IMR-90 (cell line): ENCODE results near the gene TNP1. TPM values are rescaled to one million over a fixed set of nuclear protein-coding genes. Genes with fewer than 3 reads are reported as not detected.

Source experiments
- ATAC-seq: fragments of 200-7000 bp; cut with Tn5 transposase; 2 replicates; pipeline ENCODE4 v1.9.1; 2020; ENCODE audit warnings: low read depth, mild to moderate bottlenecking, moderate library complexity
- BruUV-seq: library from RNA; stranded (reverse); fragments of 400-500 nt; replicated peaks from 2 replicates; lab custom pipeline; 2021; lab: Mats Ljungman, UMichigan
- CTCF ChIA-PET: fragments of 300-600 bp; formaldehyde crosslinking; extraction: SDS; loops from one replicate; lab custom pipeline; 2021; ENCODE audit warnings: antibody characterized with exemption; lab: Yijun Ruan, JAX
- POLR2A ChIA-PET: fragments of 300-600 bp; sonication (Branson Sonifier 250); formaldehyde crosslinking; loops from one replicate; lab custom pipeline; 2022; ENCODE audit warnings: antibody characterized with exemption; ENCODE audit not compliant: unreplicated experiment; lab: Charles Lee
- DNase-seq: peaks from one replicate; pipeline ENCODE4 v3.0.0; 2013
- H2AFZ ChIP-seq: replicated peaks from 2 replicates; pipeline ENCODE3; 2013; ENCODE audit warnings: low read length, mild to moderate bottlenecking; ENCODE audit not compliant: poor library complexity
- H2AK5ac ChIP-seq: 2 replicates; pipeline ENCODE4 v1.6.1; 2013; ENCODE audit warnings: low read depth, low read length, inconsistent platforms
- H2AK9ac ChIP-seq: replicated peaks from 2 replicates; pipeline ENCODE3; 2013; ENCODE audit warnings: mild to moderate bottlenecking, low read depth, low read length, moderate library complexity; ENCODE audit not compliant: poor library complexity
- H2BK120ac ChIP-seq: 2 replicates; pipeline ENCODE4 v1.6.1; 2013; ENCODE audit warnings: low read depth, low read length, inconsistent platforms
- H2BK15ac ChIP-seq: 3 replicates; pipeline ENCODE4 v1.6.1; 2013; ENCODE audit warnings: low read depth, low read length, inconsistent platforms
- H2BK20ac ChIP-seq: 2 replicates; pipeline ENCODE4 v1.6.1; 2013; ENCODE audit warnings: low read depth, mild to moderate bottlenecking, inconsistent platforms, low read length, moderate library complexity
- H2BK5ac ChIP-seq: 2 replicates; pipeline ENCODE4 v1.6.1; 2013; ENCODE audit warnings: mild to moderate bottlenecking, low read depth, low read length, inconsistent platforms; ENCODE audit not compliant: poor library complexity, severe bottlenecking
- H3K14ac ChIP-seq: replicated peaks from 2 replicates; pipeline ENCODE4 v1.6.1; 2013; ENCODE audit warnings: low read depth, low read length, inconsistent platforms
- H3K18ac ChIP-seq: 2 replicates; pipeline ENCODE4 v1.6.1; 2013; ENCODE audit warnings: low read depth, low read length, control low read depth
- H3K23ac ChIP-seq: 2 replicates; pipeline ENCODE4 v1.6.1; 2013; ENCODE audit warnings: low read depth, low read length, inconsistent platforms
- H3K27ac ChIP-seq: 2 replicates; pipeline ENCODE4 v1.5.1; 2013; ENCODE audit warnings: mild to moderate bottlenecking, control low read depth, low read length; ENCODE audit not compliant: insufficient read depth
- H3K27me3 ChIP-seq: 2 replicates; pipeline ENCODE4 v1.6.1; 2013; ENCODE audit warnings: low read length; ENCODE audit not compliant: control insufficient read depth, insufficient read depth
- H3K36me3 ChIP-seq: 2 replicates; pipeline ENCODE4 v1.6.1; 2013; ENCODE audit warnings: low read length, mixed read lengths; ENCODE audit not compliant: control insufficient read depth, insufficient read depth
- H3K4ac ChIP-seq: 2 replicates; pipeline ENCODE4 v1.6.1; 2013; ENCODE audit warnings: low read depth, low read length, inconsistent platforms
- H3K4me1 ChIP-seq: 2 replicates; pipeline ENCODE4 v1.6.1; 2013; ENCODE audit warnings: low read length, mixed read lengths; ENCODE audit not compliant: control insufficient read depth, insufficient read depth
- H3K4me2 ChIP-seq: 2 replicates; pipeline ENCODE4 v1.6.1; 2013; ENCODE audit warnings: low read depth, mild to moderate bottlenecking, control low read depth, low read length, moderate library complexity
- H3K4me3 ChIP-seq: 2 replicates; pipeline ENCODE4 v1.5.1; 2013; ENCODE audit warnings: low read depth, mild to moderate bottlenecking, control low read depth, low read length, moderate library complexity; ENCODE audit not compliant: insufficient read depth
- H3K56ac ChIP-seq: 2 replicates; pipeline ENCODE4 v1.6.1; 2013; ENCODE audit warnings: low read length, inconsistent platforms; ENCODE audit not compliant: insufficient read depth; ENCODE audit errors: extremely low read depth
- H3K79me1 ChIP-seq, 2 experiments: 2 replicates each; pipeline ENCODE4 v1.6.1; 2013; ENCODE audit warnings: low read length in 2 of 2, inconsistent platforms in 1 of 2, low read depth in 1 of 2
- H3K9ac ChIP-seq: 2 replicates; pipeline ENCODE4 v1.6.1; 2013; ENCODE audit warnings: low read depth, low read length, control low read depth
- H3K9me1 ChIP-seq: 2 replicates; pipeline ENCODE4 v1.6.1; 2013; ENCODE audit warnings: low read length, inconsistent platforms; ENCODE audit not compliant: insufficient read depth
- H3K9me3 ChIP-seq: 2 replicates; pipeline ENCODE4 v1.6.1; 2013; ENCODE audit warnings: low read length; ENCODE audit not compliant: control insufficient read depth, insufficient read depth
- H4K20me1 ChIP-seq: 2 replicates; pipeline ENCODE4 v1.6.1; 2013; ENCODE audit warnings: low read length, inconsistent platforms; ENCODE audit not compliant: insufficient read depth
- H4K5ac ChIP-seq: 2 replicates; pipeline ENCODE4 v1.6.1; 2013; ENCODE audit warnings: mild to moderate bottlenecking, low read depth, low read length, control low read depth
- H4K8ac ChIP-seq, 2 experiments: 2 replicates each; pipeline ENCODE4 v1.6.1; 2013; ENCODE audit warnings: low read depth in 2 of 2, low read length in 2 of 2, control low read depth in 1 of 2, inconsistent platforms in 1 of 2
- H4K91ac ChIP-seq: 2 replicates; pipeline ENCODE4 v1.6.1; 2013; ENCODE audit warnings: low read depth, low read length, inconsistent platforms; ENCODE audit not compliant: insufficient read depth
- BHLHE40 ChIP-seq: fragments of 150-350 bp; IDR thresholded peaks from 2 replicates; pipeline ENCODE4 v1.6.1; 2016; ENCODE audit warnings: mild to moderate bottlenecking, low read depth, low read length
- CEBPB ChIP-seq: IDR thresholded peaks from 2 replicates; pipeline ENCODE4 v1.6.1; 2012; ENCODE audit warnings: low read depth, low read length, improper control_type of control experiment
- CHD1 ChIP-seq: IDR thresholded peaks from 2 replicates; pipeline ENCODE4 v1.6.1; 2012; ENCODE audit warnings: low read depth, low read length, improper control_type of control experiment
- CTCF ChIP-seq: conservative IDR thresholded peaks from 2 replicates; pipeline ENCODE4 v1.5.1; 2012; ENCODE audit warnings: mild to moderate bottlenecking, low read depth, low read length, improper control_type of control experiment
- ELK1 ChIP-seq: fragments of 150-350 bp; IDR thresholded peaks from 2 replicates; pipeline ENCODE4 v1.6.1; 2016; ENCODE audit warnings: low read depth, mild to moderate bottlenecking, low read length, moderate library complexity, borderline replicate concordance
- FOS ChIP-seq: fragments of 150-350 bp; IDR thresholded peaks from 2 replicates; pipeline ENCODE4 v1.6.1; 2016; ENCODE audit warnings: low read depth, low read length
- MAFK ChIP-seq: IDR thresholded peaks from 2 replicates; pipeline ENCODE4 v1.6.1; 2012; ENCODE audit warnings: low read depth, low read length, improper control_type of control experiment
- MAZ ChIP-seq: IDR thresholded peaks from 2 replicates; pipeline ENCODE4 v1.6.1; 2012; ENCODE audit warnings: low read depth, mild to moderate bottlenecking, low read length, improper control_type of control experiment, moderate library complexity, borderline replicate concordance
- MXI1 ChIP-seq: IDR thresholded peaks from 2 replicates; pipeline ENCODE4 v1.6.1; 2012; ENCODE audit warnings: low read depth, mild to moderate bottlenecking, low read length, moderate library complexity, borderline replicate concordance
- NFE2L2 ChIP-seq: fragments of 150-350 bp; IDR thresholded peaks from 2 replicates; pipeline ENCODE4 v1.6.1; 2016; ENCODE audit warnings: low read depth, mild to moderate bottlenecking, low read length
- POLR2A ChIP-seq: IDR thresholded peaks from 2 replicates; pipeline ENCODE4 v1.6.1; 2012; ENCODE audit warnings: mild to moderate bottlenecking, low read depth, low read length
- RAD21 ChIP-seq: IDR thresholded peaks from 2 replicates; pipeline ENCODE4 v1.6.1; 2012; ENCODE audit warnings: low read length, improper control_type of control experiment
- RCOR1 ChIP-seq: IDR thresholded peaks from 2 replicates; pipeline ENCODE4 v1.6.1; 2012; ENCODE audit warnings: mild to moderate bottlenecking, low read length, improper control_type of control experiment; ENCODE audit not compliant: insufficient replicate concordance
- RFX5 ChIP-seq: IDR thresholded peaks from 2 replicates; pipeline ENCODE4 v1.8.0; 2012; ENCODE audit warnings: low read depth, mild to moderate bottlenecking, low read length, moderate library complexity
- SMC3 ChIP-seq: fragments of 150-350 bp; IDR thresholded peaks from 2 replicates; pipeline ENCODE4 v1.6.1; 2016; ENCODE audit warnings: low read depth, mild to moderate bottlenecking, antibody characterized with exemption, low read length, moderate library complexity
- USF2 ChIP-seq: fragments of 150-350 bp; IDR thresholded peaks from 2 replicates; pipeline ENCODE4 v1.6.1; 2017; ENCODE audit warnings: mild to moderate bottlenecking, antibody characterized with exemption, low read length, low read depth
- WGBS, 2 experiments: methylation state at CpG; one replicate each; pipeline versions ENCODE4 v1.1.5 to v1.1.7; 2013; ENCODE audit warnings: missing lambda C conversion rate in 2 of 2; ENCODE audit not compliant: insufficient read length in 1 of 2; ENCODE audit errors: extremely low coverage in 2 of 2; 5-methylcytosine and 5-hydroxymethylcytosine counted together
- dilution Hi-C: fragments of 300-500 bp; cut with HindIII; formaldehyde crosslinking; loops from one replicate; pipeline ENCODE4 v1.14.3; 2018; ENCODE audit warnings: low sequenced_read_pairs; ENCODE audit not compliant: unreplicated experiment
- in situ Hi-C: fragments of 300-500 bp; cut with MboI; formaldehyde crosslinking; loops from 3 replicates; pipeline ENCODE4 v1.14.3; 2019; ENCODE audit warnings: low sequenced_read_pairs, inconsistent platforms, mixed read lengths
- intact Hi-C: fragments of 100-400 bp; cut with micrococcal nuclease; formaldehyde crosslinking; loops from 2 replicates; pipeline ENCODE4 v1.10.0; 2022
- polyA plus RNA-seq, 3 experiments: library from polyadenylated mRNA; depleted of rRNA; stranded (reverse); fragments of >200 nt; gene quantifications; 2 replicates each; pipeline ENCODE4 v1.2.3, GENCODE V29; 2012; ENCODE audit warnings: low replicate concordance in 1 of 3
- total RNA-seq: library from RNA; depleted of rRNA; stranded (reverse); fragments of >200 nt; gene quantifications from 2 replicates; pipeline ENCODE4 v1.2.3, GENCODE V29; 2012

TNP1 gene
- total and polyA plus RNA-seq, 2 of the 4 experiments (the other 2 are of a cell fraction), result not detected

GRCh38 chr2:216875862-216876261 lies 16.0 kb upstream of the TNP1 start:
- no peak overlapping the region for H3K9ac ChIP-seq
- H2AK9ac ChIP-seq, result no peak overlapping the region
- H2AK5ac ChIP-seq, result no peak overlapping the region
- no peak overlapping the region for H3K4me3 ChIP-seq
- TF ChIP-seq CHD1 (no peak), RFX5 (no peak), MAZ (no peak), CTCF (no peak), MAFK (no peak), BHLHE40 (no peak), RCOR1 (no peak), FOS (no peak), RAD21 (no peak), MXI1 (no peak), ELK1 (no peak), CEBPB (no peak), SMC3 (no peak), POLR2A (no peak), NFE2L2 (no peak), USF2 (no peak)
- ChIA-PET POLR2A (no interaction called here), CTCF (no interaction called here)
- no peak overlapping the region for H2BK5ac ChIP-seq
- H3K27me3 ChIP-seq, result no peaks in the 10 kb centered on the region
- H4K5ac ChIP-seq, result no peak overlapping the region
- no TSS peak for BruUV-seq
- no peak overlapping the region for H3K27ac ChIP-seq
- H4K91ac ChIP-seq, result no peak overlapping the region
- H3K4me1 ChIP-seq, result peaks cover 9% of the 10 kb centered on the region
- intact Hi-C loops (no loop called here), in situ Hi-C loops (no loop called here), dilution Hi-C loops (no loop called here)
- no peak overlapping the region for H3K4me2 ChIP-seq
- H2BK120ac ChIP-seq, result no peak overlapping the region
- H3K56ac ChIP-seq, result no peak overlapping the region
- no peak overlapping the region for H3K23ac ChIP-seq
- no peak overlapping the region for H2BK15ac ChIP-seq
- 100% methylated on average over 1 of the region's 2 CpGs; no CpG with 5 or more reads in 1 of the 2 experiments for WGBS, 2 experiments
- DNase-seq (no peak), ATAC-seq (no peak)
- H4K20me1 ChIP-seq, result no peaks in the 10 kb centered on the region
- H2AFZ ChIP-seq, result no peak overlapping the region
- H3K18ac ChIP-seq, result no peak overlapping the region
- no peaks in the 10 kb centered on the region for H3K36me3 ChIP-seq
- no peak overlapping the region for H3K4ac ChIP-seq
- no peaks in the 10 kb centered on the region for H3K79me1 ChIP-seq
- no peak overlapping the region for H2BK20ac ChIP-seq
- H3K14ac ChIP-seq, result no peak overlapping the region
- H3K9me1 ChIP-seq, result peaks cover 7% of the 10 kb centered on the region
- H3K9me3 ChIP-seq, result no peaks in the 10 kb centered on the region
- H4K8ac ChIP-seq, result no peak overlapping the region
